Activated effector memory CD4-positive, alpha-beta T cell treated with anti-CD3 and anti-CD28 coated beads, Interleukin-2, amount 50 U/mL, for 16 hours (primary cell): ENCODE data around the gene LRIG3.
"Not testable (repeated sequence)": the region's sequence is repeated elsewhere in the genome, so short reads cannot be mapped to it uniquely, and the experiment has no call there.

ENCODE experiments used
- DNase-seq: peaks from one replicate; pipeline ENCODE4 v3.0.0-alpha.2; 2020

LRIG3 gene

GRCh38 chr12:58927120-58927519 is 6.8 kb upstream of the LRIG3 start:
- DNase-seq: no peak

GRCh38 chr12:58926586-58926985 is 6.3 kb upstream of the LRIG3 start:
- DNase-seq: no peak

GRCh38 chr12:58925751-58926150 is 5.4 kb upstream of the LRIG3 start:
- no peak for DNase-seq

GRCh38 chr12:58925111-58925611 is 4.9 kb upstream of the LRIG3 start:
- DNase-seq: no peak

GRCh38 chr12:58924652-58925051 is 4.3 kb upstream of the LRIG3 start:
- DNase-seq: no peak

GRCh38 chr12:58923781-58924180 is 3.5 kb upstream of the LRIG3 start:
- DNase-seq: no peak

GRCh38 chr12:58922849-58923248 is 2.5 kb upstream of the LRIG3 start:
- DNase-seq: no peak

- DNase-seq: no peak
Measured at GRCh38 chr12:58920961-58921861, 907 bp upstream of the LRIG3 start.

- DNase-seq: no peak
Measured at GRCh38 chr12:58919231-58920101, 838 bp downstream of the LRIG3 start.

GRCh38 chr12:58918469-58918844 is 1.8 kb downstream of the LRIG3 start:
- DNase-seq: no peak

GRCh38 chr12:58917699-58918468 is 2.4 kb downstream of the LRIG3 start:
- DNase-seq: no peak

GRCh38 chr12:58916921-58917511 is 3.3 kb downstream of the LRIG3 start:
- no peak for DNase-seq

GRCh38 chr12:58916161-58916621 is 4.1 kb downstream of the LRIG3 start:
- no peak for DNase-seq

GRCh38 chr12:58915634-58916033 is 4.7 kb downstream of the LRIG3 start:
- no peak for DNase-seq

GRCh38 chr12:58915037-58915436 is 5.3 kb downstream of the LRIG3 start:
- DNase-seq: no peak

- DNase-seq: no peak
Measured at GRCh38 chr12:58914457-58914856, 5.8 kb downstream of the LRIG3 start.

GRCh38 chr12:58907391-58907790 is 12.9 kb downstream of the LRIG3 start:
- no peak for DNase-seq

- DNase-seq: no peak
Measured at GRCh38 chr12:58906917-58907316, 13.4 kb downstream of the LRIG3 start.

GRCh38 chr12:58905422-58905821 is 14.9 kb downstream of the LRIG3 start:
- DNase-seq: no peak

- DNase-seq: not testable (repeated sequence)
Measured at GRCh38 chr12:58902726-58903125, 17.6 kb downstream of the LRIG3 start.

GRCh38 chr12:58901664-58902063 is 18.6 kb downstream of the LRIG3 start:
- no peak for DNase-seq

- DNase-seq: no peak
Measured at GRCh38 chr12:58897969-58898368, 22.3 kb downstream of the LRIG3 start.
